Measurements from ENCODE around the gene CD164L2. TPM values are rescaled to one million over a fixed set of nuclear protein-coding genes. Genes with fewer than 3 reads are reported as not detected.

The CD164L2 gene
- polyA plus RNA-seq, 3 donors, result not detected

GRCh38 chr1:27395441-27396195, 12.5 kb upstream of the CD164L2 start:
- peak overlapping the region in 1 of 7 donors; percentile 68 for H3K27ac Mint-ChIP-seq
- Histone ChIP-seq H3K36me3 (replicated peaks in 1 of 2; ENCODE audit: control insufficient read depth in 1 of 2, insufficient read depth in 2 of 2, low read length in 2 of 2) (no peaks in the 10 kb centered on the region), H3K27me3 (ENCODE audit: control insufficient read depth in 2 of 2, insufficient read depth in 2 of 2, low read length in 2 of 2) (peaks cover 0 to 17% of the 10 kb centered on the region in 2 donors), H3K9me3 (replicated peaks in 1 of 2; ENCODE audit: control insufficient read depth in 1 of 2, insufficient read depth in 1 of 2, low read length in 2 of 2) (no peaks in the 10 kb centered on the region), H3K79me2 (ENCODE audit: insufficient read depth, low read length) (no peaks in the 10 kb centered on the region), H4K20me1 (ENCODE audit: insufficient read depth, low read length) (peaks cover 7% of the 10 kb centered on the region), H3K4me1 (ENCODE audit: control insufficient read depth in 1 of 2, insufficient read depth in 2 of 2, low read length in 2 of 2) (peaks cover 16 to 18% of the 10 kb centered on the region in 2 donors), H3K9ac (ENCODE audit: insufficient read depth, low read length, poor library complexity, severe bottlenecking) (no peak overlapping the region), H3K27ac (ENCODE audit: low read depth in 1 of 2, low read length in 2 of 2) (no peak overlapping the region), H3K4me2 (replicated peaks; ENCODE audit: extremely low read depth, low read length, poor library complexity, severe bottlenecking) (no peak overlapping the region), H3K4me3 (replicated peaks in 1 of 3; ENCODE audit: low read depth in 2 of 3, low read length in 3 of 3) (no peak overlapping the region), H2AFZ (ENCODE audit: insufficient read depth, low read depth, low read length, poor library complexity, severe bottlenecking) (no peak overlapping the region)
- peaks cover 16% of the 10 kb centered on the region for H3K4me1 Mint-ChIP-seq
- H3K9me3 Mint-ChIP-seq, result peaks cover 0 to 5% (median 0%) of the 10 kb centered on the region in 7 donors
- peak; percentile 95 for TF ChIP-seq CTCF (IDR thresholded peaks at IDR 0.05)
- H3K4me3 Mint-ChIP-seq, result no peak overlapping the region
- H3K36me3 Mint-ChIP-seq, result no peaks in the 10 kb centered on the region
- intact Hi-C loops (cut with micrococcal nuclease), result loop anchor here (1.0 to 10.0 kb wide), 5 partner anchors 37 to 291 kb away; no protein-coding TSS in a partner anchor
- peak; percentile 67 to 76 (median 69) for DNase-seq
- WGBS (ENCODE audit: insufficient coverage), result 0% methylated on average over 6 of the region's 10 CpGs
- peaks cover 13 to 25% (median 20%) of the 10 kb centered on the region in 3 donors for H3K27me3 Mint-ChIP-seq (ENCODE audit: low read depth in 3 of 3)

- H3K4me1 Mint-ChIP-seq, result peaks cover 16% of the 10 kb centered on the region
- no peak overlapping the region for H3K27ac ChIP-seq (ENCODE audit: low read depth in 1 of 2, low read length in 2 of 2)
- no peak for TF ChIP-seq CTCF (IDR thresholded peaks at IDR 0.05)
- peaks cover 6% of the 10 kb centered on the region for H4K20me1 ChIP-seq (ENCODE audit: insufficient read depth, low read length)
- H3K4me1 ChIP-seq (ENCODE audit: control insufficient read depth in 1 of 2, insufficient read depth in 2 of 2, low read length in 2 of 2), result peaks cover 16 to 18% of the 10 kb centered on the region in 2 donors
- H2AFZ ChIP-seq (ENCODE audit: insufficient read depth, low read depth, low read length, poor library complexity, severe bottlenecking), result no peak overlapping the region
- no peak overlapping the region for H3K4me3 ChIP-seq (replicated peaks in 1 of 3; ENCODE audit: low read depth in 2 of 3, low read length in 3 of 3)
- WGBS (ENCODE audit: insufficient coverage), result 91% methylated on average over 1 of the region's 1 CpG
- peaks cover 16 to 25% (median 20%) of the 10 kb centered on the region in 3 donors for H3K27me3 Mint-ChIP-seq (ENCODE audit: low read depth in 3 of 3)
- no peak for DNase-seq
- H3K4me2 ChIP-seq (replicated peaks; ENCODE audit: extremely low read depth, low read length, poor library complexity, severe bottlenecking), result no peak overlapping the region
- peak overlapping the region in 1 of 7 donors; percentile 36 for H3K27ac Mint-ChIP-seq
- H3K9me3 ChIP-seq (replicated peaks in 1 of 2; ENCODE audit: control insufficient read depth in 1 of 2, insufficient read depth in 1 of 2, low read length in 2 of 2), result no peaks in the 10 kb centered on the region
- intact Hi-C loops (cut with micrococcal nuclease), result loop anchor here (1.0 to 10.0 kb wide), 5 partner anchors 36 to 290 kb away; no protein-coding TSS in a partner anchor
- H3K9ac ChIP-seq (ENCODE audit: insufficient read depth, low read length, poor library complexity, severe bottlenecking), result no peak overlapping the region
- H3K36me3 ChIP-seq (replicated peaks in 1 of 2; ENCODE audit: control insufficient read depth in 1 of 2, insufficient read depth in 2 of 2, low read length in 2 of 2), result no peaks in the 10 kb centered on the region
- no peaks in the 10 kb centered on the region for H3K36me3 Mint-ChIP-seq
- H3K9me3 Mint-ChIP-seq, result peaks cover 0 to 5% (median 0%) of the 10 kb centered on the region in 7 donors
- H3K4me3 Mint-ChIP-seq, result no peak overlapping the region
- H3K27me3 ChIP-seq (ENCODE audit: control insufficient read depth in 2 of 2, insufficient read depth in 2 of 2, low read length in 2 of 2), result peaks cover 0 to 19% of the 10 kb centered on the region in 2 donors
- no peaks in the 10 kb centered on the region for H3K79me2 ChIP-seq (ENCODE audit: insufficient read depth, low read length)
Observed at GRCh38 chr1:27394925-27395324, 11.8 kb upstream of the CD164L2 start.

Measured in CD14-positive monocyte (primary cell).